Measurements from ENCODE around the gene AFMID.

- no peak for TF ChIP-seq POLR2A (IDR thresholded peaks at IDR 0.05)
- TF ChIP-seq, protein P1, sequence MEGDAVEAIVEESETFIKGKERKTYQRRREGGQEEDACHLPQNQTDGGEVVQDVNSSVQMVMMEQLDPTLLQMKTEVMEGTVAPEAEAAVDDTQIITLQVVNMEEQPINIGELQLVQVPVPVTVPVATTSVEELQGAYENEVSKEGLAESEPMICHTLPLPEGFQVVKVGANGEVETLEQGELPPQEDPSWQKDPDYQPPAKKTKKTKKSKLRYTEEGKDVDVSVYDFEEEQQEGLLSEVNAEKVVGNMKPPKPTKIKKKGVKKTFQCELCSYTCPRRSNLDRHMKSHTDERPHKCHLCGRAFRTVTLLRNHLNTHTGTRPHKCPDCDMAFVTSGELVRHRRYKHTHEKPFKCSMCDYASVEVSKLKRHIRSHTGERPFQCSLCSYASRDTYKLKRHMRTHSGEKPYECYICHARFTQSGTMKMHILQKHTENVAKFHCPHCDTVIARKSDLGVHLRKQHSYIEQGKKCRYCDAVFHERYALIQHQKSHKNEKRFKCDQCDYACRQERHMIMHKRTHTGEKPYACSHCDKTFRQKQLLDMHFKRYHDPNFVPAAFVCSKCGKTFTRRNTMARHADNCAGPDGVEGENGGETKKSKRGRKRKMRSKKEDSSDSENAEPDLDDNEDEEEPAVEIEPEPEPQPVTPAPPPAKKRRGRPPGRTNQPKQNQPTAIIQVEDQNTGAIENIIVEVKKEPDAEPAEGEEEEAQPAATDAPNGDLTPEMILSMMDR (IDR thresholded peaks at IDR 0.05), result no peak
- no peak for TF ChIP-seq POLR2AphosphoS5 (IDR thresholded peaks at IDR 0.05; ENCODE audit: insufficient read depth in 1 of 2, low read depth in 1 of 2)
Measured at GRCh38 chr17:78172249-78173051, 14.7 kb upstream of the AFMID start.
